Measurements from ENCODE around the gene NAAA. TPM values are rescaled to one million over a fixed set of nuclear protein-coding genes. Genes with fewer than 3 reads are reported as not detected.

Gene NAAA
- total and polyA plus RNA-seq, 2 of the 13 experiments (the other 11 are each of a cell fraction or from before 2014, with no cell fraction given): 22.4 to 24.6 TPM

DNA sequence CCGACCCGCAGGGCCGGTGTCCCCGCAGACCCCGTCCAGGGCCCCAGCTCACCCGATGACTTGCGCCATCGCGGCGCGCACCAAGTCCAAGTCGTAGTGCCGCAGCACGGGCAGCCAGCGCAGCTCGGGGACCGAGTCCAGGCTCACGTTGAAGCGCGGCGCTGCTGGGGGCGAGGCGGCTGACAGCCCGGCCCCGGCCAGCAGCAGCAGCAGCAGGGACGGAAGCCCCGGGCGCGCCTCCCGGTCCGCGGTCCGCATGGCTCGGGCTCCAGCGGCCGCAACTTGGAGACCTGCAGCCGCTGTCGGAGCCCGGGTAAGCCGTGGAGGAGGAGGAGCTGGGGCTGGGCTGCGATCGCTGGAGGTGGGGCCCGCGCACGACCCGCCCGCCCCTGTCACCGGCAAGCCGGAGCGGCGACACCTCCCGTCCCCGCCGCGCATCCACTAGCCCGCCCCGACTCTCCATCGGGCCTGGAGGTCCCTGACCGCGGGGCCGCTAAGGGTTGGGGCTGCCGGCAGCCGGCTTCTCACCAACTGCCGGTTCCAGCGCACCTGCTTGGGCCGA, at the start of gene NAAA (continued):
- no peak; the same call in 1 of the 2 replicates for TF ChIP-seq ZNF782 (CRISPR knock-in tag; IDR thresholded peaks at IDR 0.05; ENCODE audit: borderline replicate concordance)
- TF ChIP-seq, protein P1, sequence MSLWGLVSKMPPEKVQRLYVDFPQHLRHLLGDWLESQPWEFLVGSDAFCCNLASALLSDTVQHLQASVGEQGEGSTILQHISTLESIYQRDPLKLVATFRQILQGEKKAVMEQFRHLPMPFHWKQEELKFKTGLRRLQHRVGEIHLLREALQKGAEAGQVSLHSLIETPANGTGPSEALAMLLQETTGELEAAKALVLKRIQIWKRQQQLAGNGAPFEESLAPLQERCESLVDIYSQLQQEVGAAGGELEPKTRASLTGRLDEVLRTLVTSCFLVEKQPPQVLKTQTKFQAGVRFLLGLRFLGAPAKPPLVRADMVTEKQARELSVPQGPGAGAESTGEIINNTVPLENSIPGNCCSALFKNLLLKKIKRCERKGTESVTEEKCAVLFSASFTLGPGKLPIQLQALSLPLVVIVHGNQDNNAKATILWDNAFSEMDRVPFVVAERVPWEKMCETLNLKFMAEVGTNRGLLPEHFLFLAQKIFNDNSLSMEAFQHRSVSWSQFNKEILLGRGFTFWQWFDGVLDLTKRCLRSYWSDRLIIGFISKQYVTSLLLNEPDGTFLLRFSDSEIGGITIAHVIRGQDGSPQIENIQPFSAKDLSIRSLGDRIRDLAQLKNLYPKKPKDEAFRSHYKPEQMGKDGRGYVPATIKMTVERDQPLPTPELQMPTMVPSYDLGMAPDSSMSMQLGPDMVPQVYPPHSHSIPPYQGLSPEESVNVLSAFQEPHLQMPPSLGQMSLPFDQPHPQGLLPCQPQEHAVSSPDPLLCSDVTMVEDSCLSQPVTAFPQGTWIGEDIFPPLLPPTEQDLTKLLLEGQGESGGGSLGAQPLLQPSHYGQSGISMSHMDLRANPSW (CRISPR knock-in tag; IDR thresholded peaks at IDR 0.05; ENCODE audit: borderline replicate concordance): peak; percentile 39; the same call in 1 of the 2 replicates
- TF ChIP-seq HOXD1 (CRISPR knock-in tag; IDR thresholded peaks at IDR 0.05): no peak
- TF ChIP-seq TSC22D2 (CRISPR knock-in tag; IDR thresholded peaks at IDR 0.05; ENCODE audit: borderline replicate concordance): 0 out of 2 replicates have a peak, but pooled peaks have one; percentile 26
- TF ChIP-seq ZNF557 (CRISPR knock-in tag; IDR thresholded peaks at IDR 0.05): no peak
- TF ChIP-seq, protein P2, sequence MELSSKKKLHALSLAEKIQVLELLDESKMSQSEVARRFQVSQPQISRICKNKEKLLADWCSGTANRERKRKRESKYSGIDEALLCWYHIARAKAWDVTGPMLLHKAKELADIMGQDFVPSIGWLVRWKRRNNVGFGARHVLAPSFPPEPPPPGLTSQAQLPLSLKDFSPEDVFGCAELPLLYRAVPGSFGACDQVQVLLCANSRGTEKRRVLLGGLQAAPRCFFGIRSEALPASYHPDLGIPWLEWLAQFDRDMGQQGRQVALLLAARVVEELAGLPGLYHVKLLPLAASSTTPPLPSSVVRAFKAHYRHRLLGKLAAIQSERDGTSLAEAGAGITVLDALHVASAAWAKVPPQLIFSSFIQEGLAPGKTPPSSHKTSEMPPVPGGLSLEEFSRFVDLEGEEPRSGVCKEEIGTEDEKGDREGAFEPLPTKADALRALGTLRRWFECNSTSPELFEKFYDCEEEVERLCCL (CRISPR knock-in tag; IDR thresholded peaks at IDR 0.05; ENCODE audit: borderline replicate concordance): no peak
- TF ChIP-seq, protein P3, sequence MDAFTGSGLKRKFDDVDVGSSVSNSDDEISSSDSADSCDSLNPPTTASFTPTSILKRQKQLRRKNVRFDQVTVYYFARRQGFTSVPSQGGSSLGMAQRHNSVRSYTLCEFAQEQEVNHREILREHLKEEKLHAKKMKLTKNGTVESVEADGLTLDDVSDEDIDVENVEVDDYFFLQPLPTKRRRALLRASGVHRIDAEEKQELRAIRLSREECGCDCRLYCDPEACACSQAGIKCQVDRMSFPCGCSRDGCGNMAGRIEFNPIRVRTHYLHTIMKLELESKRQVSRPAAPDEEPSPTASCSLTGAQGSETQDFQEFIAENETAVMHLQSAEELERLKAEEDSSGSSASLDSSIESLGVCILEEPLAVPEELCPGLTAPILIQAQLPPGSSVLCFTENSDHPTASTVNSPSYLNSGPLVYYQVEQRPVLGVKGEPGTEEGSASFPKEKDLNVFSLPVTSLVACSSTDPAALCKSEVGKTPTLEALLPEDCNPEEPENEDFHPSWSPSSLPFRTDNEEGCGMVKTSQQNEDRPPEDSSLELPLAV (CRISPR knock-in tag; conservative IDR thresholded peaks at IDR 0.05; ENCODE audit: low read depth): 0 out of 2 replicates have a peak, but pooled peaks have one; percentile 36
- 0 out of 2 replicates have a peak, but pooled peaks have one; percentile 19 for TF ChIP-seq HES4 (CRISPR knock-in tag; IDR thresholded peaks at IDR 0.05; ENCODE audit: borderline replicate concordance)
- no peak for TF ChIP-seq CREB1 (IDR thresholded peaks at IDR 0.05)
- TF ChIP-seq CREB1 (CRISPR knock-in tag; IDR thresholded peaks at IDR 0.05): no peak
- TF ChIP-seq TCF7 (IDR thresholded peaks at IDR 0.05; ENCODE audit: low read depth): no peak
- no peak for TF ChIP-seq ZNF33B (CRISPR knock-in tag; IDR thresholded peaks at IDR 0.05)
- TF ChIP-seq, protein P4, sequence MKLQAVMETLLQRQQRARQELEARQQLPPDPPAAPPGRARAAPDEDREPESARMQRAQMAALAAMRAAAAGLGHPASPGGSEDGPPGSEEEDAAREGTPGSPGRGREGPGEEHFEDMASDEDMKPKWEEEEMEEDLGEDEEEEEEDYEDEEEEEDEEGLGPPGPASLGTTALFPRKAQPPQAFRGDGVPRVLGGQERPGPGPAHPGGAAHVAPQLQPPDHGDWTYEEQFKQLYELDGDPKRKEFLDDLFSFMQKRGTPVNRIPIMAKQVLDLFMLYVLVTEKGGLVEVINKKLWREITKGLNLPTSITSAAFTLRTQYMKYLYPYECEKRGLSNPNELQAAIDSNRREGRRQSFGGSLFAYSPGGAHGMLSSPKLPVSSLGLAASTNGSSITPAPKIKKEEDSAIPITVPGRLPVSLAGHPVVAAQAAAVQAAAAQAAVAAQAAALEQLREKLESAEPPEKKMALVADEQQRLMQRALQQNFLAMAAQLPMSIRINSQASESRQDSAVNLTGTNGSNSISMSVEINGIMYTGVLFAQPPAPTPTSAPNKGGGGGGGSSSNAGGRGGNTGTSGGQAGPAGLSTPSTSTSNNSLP (IDR thresholded peaks at IDR 0.05; ENCODE audit: low read depth, low read length): no peak
- no peak for TF ChIP-seq ZFP90 (CRISPR knock-in tag; IDR thresholded peaks at IDR 0.05; ENCODE audit: borderline replicate concordance)
- no peak for TF ChIP-seq SRSF4 (IDR thresholded peaks at IDR 0.05; ENCODE audit: low read depth, low read length, poor library complexity, severe bottlenecking)
- no peak for TF ChIP-seq ZNF737 (CRISPR knock-in tag; IDR thresholded peaks at IDR 0.05; ENCODE audit: borderline replicate concordance)
- no peak for TF ChIP-seq MXI1 (IDR thresholded peaks at IDR 0.05; ENCODE audit: borderline replicate concordance, low read depth, low read length)
- no peak for TF ChIP-seq SNAI1 (CRISPR knock-in tag; IDR thresholded peaks at IDR 0.05; ENCODE audit: borderline replicate concordance)
- peak; percentile 43; the same call in 1 of the 2 replicates for TF ChIP-seq BORCS8-MEF2B (CRISPR knock-in tag; IDR thresholded peaks at IDR 0.05)
- TF ChIP-seq, protein P5, sequence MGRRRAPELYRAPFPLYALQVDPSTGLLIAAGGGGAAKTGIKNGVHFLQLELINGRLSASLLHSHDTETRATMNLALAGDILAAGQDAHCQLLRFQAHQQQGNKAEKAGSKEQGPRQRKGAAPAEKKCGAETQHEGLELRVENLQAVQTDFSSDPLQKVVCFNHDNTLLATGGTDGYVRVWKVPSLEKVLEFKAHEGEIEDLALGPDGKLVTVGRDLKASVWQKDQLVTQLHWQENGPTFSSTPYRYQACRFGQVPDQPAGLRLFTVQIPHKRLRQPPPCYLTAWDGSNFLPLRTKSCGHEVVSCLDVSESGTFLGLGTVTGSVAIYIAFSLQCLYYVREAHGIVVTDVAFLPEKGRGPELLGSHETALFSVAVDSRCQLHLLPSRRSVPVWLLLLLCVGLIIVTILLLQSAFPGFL (CRISPR knock-in tag; IDR thresholded peaks at IDR 0.05): no peak

All from HepG2 (cell line).